ENCODE results near the gene SRSF9. TPM values are rescaled to one million over a fixed set of nuclear protein-coding genes. Genes with fewer than 3 reads are reported as not detected.
A peak's percentile ranks its signal among the peaks of the same experiment; 100 is the strongest.
"Not testable (repeated sequence)": the region's sequence is repeated elsewhere in the genome, so short reads cannot be mapped to it uniquely, and the experiment has no call there.

SRSF9 gene
- total RNA-seq, 2 donors from 2014 or later, result 135 to 143 TPM

GRCh38 chr12:120460157-120460556 is 9.4 kb downstream of the SRSF9 start:
- intact Hi-C loops (cut with DNase I, micrococcal nuclease), result no loop called here
- DNase-seq (no peak), ATAC-seq (no peak)

GRCh38 chr12:120457133-120457532 is 12.4 kb downstream of the SRSF9 start:
- DNase-seq (no peak), ATAC-seq (peak; percentile 15)
- intact Hi-C loops (cut with DNase I, micrococcal nuclease), result no loop called here

- DNase-seq (no peak), ATAC-seq (no peak)
Observed at GRCh38 chr12:120455302-120455701, 14.2 kb downstream of the SRSF9 start.

DNA sequence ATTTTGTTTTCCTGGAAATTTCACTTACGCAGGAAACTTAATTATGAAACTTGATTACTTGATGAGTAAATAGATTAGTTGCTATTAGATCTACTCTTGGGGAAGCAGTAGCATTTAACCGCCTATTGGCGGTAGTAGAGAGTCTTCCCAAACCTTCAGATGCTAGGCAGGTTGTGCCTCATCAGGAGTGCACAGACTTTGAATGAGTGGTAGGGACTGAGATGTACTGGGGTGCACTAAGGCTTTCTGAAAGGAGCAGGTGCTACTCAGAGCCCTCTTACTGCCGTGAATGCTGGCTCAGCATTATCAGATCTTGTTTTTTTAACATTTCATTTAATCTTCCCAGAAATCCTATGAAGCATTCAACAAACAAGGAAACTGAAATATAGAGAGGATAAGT is 15.6 kb downstream of the SRSF9 start:
- intact Hi-C loops (cut with DNase I, micrococcal nuclease), result no loop called here
- ATAC-seq (peak; percentile 77), DNase-seq (no peak)

More at GRCh38 chr12:120455302-120455701, 14.2 kb downstream of the SRSF9 start:
- intact Hi-C loops (cut with DNase I, micrococcal nuclease), result no loop called here

- DNase-seq, result no peak
- no peak for ATAC-seq
- intact Hi-C loops (cut with DNase I, micrococcal nuclease), result no loop called here
Observed at GRCh38 chr12:120453060-120453750, 16.3 kb downstream of the SRSF9 start.

DNA sequence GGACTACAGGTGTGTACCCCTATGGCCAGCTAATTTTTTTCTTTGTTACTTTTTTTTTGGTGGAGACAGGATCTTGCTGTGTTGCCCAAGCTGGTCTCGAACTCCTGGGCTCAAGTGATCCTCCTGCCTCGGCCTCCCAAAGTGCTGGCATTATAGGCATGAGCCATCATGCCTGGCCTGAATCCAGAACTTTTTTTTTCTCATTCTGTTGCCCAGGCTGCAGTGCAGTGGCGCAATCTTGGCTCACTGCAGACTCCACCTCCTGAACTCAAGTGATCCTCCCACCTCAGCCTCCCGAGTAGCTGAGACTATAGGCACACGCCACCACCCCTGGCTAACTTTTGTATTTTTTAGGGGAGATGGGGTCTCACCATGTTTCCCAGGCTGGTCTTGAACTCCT is 17.0 kb downstream of the SRSF9 start:
- ATAC-seq; DNase-seq; intact Hi-C loops (cut with DNase I, micrococcal nuclease): not testable (repeated sequence)

- ATAC-seq, result no peak
- intact Hi-C loops (cut with DNase I, micrococcal nuclease), result no loop called here
- DNase-seq, result no peak
Observed at GRCh38 chr12:120447992-120448391, 21.6 kb downstream of the SRSF9 start.

DNA sequence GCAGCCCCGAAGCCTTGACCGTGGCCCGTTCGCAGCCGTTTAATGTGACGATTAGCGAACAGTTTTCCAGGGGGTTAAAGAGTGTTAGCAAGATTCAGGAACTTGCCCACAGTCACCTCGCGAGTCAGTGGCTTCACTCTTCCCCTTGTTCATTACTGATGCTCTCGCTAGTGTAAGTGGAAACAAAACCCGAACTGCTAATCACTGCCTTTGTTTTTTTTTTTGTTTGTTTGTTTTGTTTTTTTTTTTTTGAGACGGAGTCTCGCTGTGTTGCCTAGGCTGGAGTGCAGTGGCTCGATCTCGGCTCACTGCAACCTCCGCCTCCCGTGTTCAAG is 22.7 kb downstream of the SRSF9 start:
- not testable (repeated sequence) for DNase-seq

DNA sequence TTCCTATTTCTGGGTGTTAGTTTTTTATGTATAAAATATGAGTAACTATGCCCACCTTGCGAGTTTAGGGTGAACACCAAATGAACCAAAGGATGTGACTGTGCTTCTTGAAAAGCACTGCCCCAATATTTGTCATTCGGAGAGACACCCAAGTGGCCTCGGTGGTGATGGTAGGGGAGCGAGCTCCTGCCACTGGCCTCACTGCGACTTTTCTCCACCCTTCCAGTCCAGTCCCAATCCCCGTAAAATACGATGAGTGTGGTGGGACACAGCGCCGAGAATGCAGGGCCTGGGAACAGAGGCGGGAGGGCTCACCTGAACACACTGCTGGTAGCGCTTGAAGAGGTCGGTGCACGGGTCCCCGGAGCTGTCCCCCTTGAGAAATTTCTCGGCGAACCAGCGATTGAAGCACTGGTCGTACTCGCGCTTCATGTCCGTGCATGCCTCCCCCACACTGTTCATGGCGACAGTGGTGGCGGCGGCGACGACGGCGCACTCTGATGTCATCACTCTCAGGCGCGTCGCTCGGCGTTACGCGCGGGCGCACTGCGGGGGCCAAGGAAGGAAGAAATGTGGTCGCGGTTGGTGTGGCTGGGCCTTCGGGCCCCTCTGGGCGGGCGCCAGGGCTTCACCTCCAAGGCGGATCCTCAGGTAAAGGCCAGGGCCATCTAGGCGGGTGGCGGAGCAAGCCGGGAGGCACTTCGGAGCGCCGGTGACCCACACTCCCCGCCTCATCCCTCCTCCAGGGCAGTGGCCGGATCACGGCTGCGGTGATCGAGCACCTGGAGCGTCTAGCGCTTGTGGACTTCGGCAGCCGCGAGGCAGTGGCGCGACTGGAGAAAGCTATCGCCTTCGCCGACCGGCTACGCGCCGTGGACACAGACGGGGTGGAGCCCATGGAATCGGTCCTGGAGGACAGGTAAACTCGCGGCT is 23.4 kb downstream of the SRSF9 start, which contains the start of the genes GATC and TRIAP1:
Gene GATC, plus strand, starts transcription at position 534 of the 933 bp plus-strand sequence. Its CDS starts 37 bp downstream, at position 571.
Gene TRIAP1, minus strand, starts transcription at position 474 of the 933 bp plus-strand sequence. Its CDS starts 12 bp downstream, at position 462.
- intact Hi-C loops (cut with DNase I, micrococcal nuclease), result no loop called here
- peak; percentile 96 for ATAC-seq
- DNase-seq, result peak; percentile 79 to 91

More for the DNA sequence above, 22.7 kb downstream of the SRSF9 start:
- ATAC-seq; intact Hi-C loops (cut with DNase I, micrococcal nuclease): not testable (repeated sequence)

GRCh38 chr12:120444676-120445075 is 24.9 kb downstream of the SRSF9 start:
- no peak for DNase-seq
- intact Hi-C loops (cut with DNase I, micrococcal nuclease), result no loop called here
- ATAC-seq, result no peak

DNA sequence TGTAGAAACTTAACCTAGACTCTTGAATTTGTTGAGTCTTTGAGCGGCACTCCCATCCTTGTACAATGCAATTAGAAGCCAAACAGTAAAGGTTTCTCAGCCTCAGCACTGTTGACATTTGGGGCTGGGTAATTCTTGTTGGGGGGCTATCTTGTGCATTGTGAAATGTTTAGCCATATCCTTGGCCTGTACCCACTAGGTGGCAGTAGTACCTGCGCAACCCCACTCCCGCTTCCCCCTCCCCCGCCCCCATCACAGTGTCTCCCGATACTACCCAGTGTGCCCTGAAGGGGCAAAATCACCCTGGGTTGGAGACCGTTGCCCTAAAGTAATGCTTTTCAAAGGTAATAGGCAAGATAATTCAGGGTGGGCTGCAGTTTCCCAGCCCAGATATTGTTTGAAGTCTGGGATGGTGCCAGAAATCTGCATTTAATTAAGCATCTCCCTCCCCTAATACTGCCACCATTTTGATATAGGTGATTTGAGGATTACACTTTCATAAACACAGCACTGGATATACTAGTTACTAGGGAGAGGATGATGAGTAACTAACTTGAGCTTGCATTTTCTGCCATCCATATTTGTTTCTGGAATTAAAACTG is 29.8 kb downstream of the SRSF9 start:
- intact Hi-C loops (cut with DNase I, micrococcal nuclease), result no loop called here
- DNase-seq (peak; percentile 45 to 68), ATAC-seq (peak; percentile 36)

DNA sequence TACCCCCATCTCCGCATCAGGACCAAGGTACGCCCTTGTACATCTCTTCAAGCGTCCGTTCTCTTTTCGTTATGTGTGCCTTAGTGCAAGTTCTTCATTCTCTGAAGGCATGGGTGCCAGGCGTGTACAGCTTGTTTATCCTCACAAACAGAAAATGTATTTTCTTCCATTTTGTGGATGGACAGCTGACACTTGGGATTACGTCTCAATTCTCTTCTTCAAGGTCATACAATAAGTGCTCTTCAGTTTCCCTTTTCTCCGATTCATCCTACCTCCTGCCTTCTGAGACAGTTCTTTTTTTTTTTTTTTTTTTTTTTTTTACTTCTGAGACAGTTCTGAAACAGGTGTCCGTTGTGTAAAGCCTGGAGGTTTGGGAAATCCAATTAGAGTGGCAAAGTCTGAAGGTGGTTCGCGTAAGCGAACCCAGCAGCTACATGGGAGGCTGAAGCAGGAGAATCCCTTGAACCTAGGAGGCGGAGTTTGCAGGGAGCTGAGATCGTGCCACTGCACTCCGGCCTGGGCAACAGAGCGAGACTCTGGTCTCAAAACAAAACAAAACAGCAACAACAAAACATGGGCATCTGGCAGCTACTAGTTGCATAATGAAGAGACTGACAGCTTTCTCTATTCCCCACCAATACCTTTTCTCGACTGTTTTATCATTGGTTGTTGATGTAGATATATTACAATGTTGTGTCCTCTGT is 30.9 kb downstream of the SRSF9 start:
- ATAC-seq (peak; percentile 20), DNase-seq (no peak)
- intact Hi-C loops (cut with DNase I, micrococcal nuclease), result no loop called here

- intact Hi-C loops (cut with DNase I, micrococcal nuclease), result no loop called here
- peak; percentile 95 for ATAC-seq
- peak; percentile 97 to 99 for DNase-seq
Observed at GRCh38 chr12:120437735-120438494, 31.6 kb downstream of the SRSF9 start, which contains the start of gene COX6A1. TSS of gene COX6A1 (plus strand) at chr12:120438113. CDS start at chr12:120438127, 14 bp downstream.

GRCh38 chr12:120432772-120433525 is 36.6 kb downstream of the SRSF9 start:
- ATAC-seq (no peak), DNase-seq (no peak)
- intact Hi-C loops (cut with DNase I, micrococcal nuclease), result no loop called here

DNA sequence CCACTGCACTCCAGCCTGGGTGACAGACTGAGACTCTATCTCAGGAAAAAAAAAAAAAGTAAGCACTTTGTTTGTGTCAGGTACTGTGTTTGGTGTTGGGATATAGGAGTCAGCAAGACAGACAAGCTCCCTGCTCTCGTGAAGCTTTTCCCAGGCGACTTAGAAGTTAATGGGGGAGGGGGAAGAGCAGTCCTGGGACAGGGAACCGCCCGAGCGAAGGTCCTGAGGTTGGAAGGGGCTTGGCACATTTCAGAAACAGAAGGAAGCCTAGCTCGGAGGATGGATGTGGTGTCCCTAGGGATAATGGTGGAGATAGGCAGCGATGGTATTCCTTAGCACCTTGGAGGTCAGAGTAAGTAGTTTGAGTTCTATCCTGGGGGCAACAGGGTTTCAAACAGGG is 40.2 kb downstream of the SRSF9 start:
- DNase-seq, result peak in 1 of 2 donors; percentile 37
- intact Hi-C loops (cut with DNase I, micrococcal nuclease), result loop anchor here (10.0 kb wide), 1 partner anchor 75 kb away; no protein-coding TSS in a partner anchor
- ATAC-seq, result peak; percentile 61

GRCh38 chr12:120428597-120429229 is 40.8 kb downstream of the SRSF9 start:
- peak; percentile 84 for ATAC-seq
- DNase-seq, result peak in 1 of 2 donors; percentile 25
- intact Hi-C loops (cut with DNase I, micrococcal nuclease), result loop anchor here (10.0 kb wide), 1 partner anchor 74 kb away; no protein-coding TSS in a partner anchor

Data from left colon (tissue), 2 donors.